NCI-H146 treated with DMSO at 0.1 percent for 48 hours (cell line): ENCODE results near the gene AKNA.
"Not testable (repeated sequence)": the region's sequence is repeated elsewhere in the genome, so short reads cannot be mapped to it uniquely, and the experiment has no call there.

Experiments
- DNase-seq: peaks from one replicate; lab custom pipeline; 2025; ENCODE audit not compliant: unreplicated experiment; lab: John Stamatoyannopoulos, UW

The AKNA gene

GRCh38 chr9:114342755-114343440, 44.9 kb downstream of the AKNA start:
- no peak for DNase-seq

- no peak for DNase-seq
Measured at GRCh38 chr9:114341991-114342390, 45.8 kb downstream of the AKNA start.

GRCh38 chr9:114341152-114341830, 46.5 kb downstream of the AKNA start:
- DNase-seq = no peak

GRCh38 chr9:114339130-114339908, 48.5 kb downstream of the AKNA start:
- no peak for DNase-seq

- no peak for DNase-seq
Measured at GRCh38 chr9:114338187-114338586, 49.6 kb downstream of the AKNA start.

- DNase-seq = no peak
Measured at GRCh38 chr9:114336699-114337395, 50.9 kb downstream of the AKNA start.

- no peak for DNase-seq
Measured at GRCh38 chr9:114336157-114336556, 51.6 kb downstream of the AKNA start.

- no peak for DNase-seq
Measured at GRCh38 chr9:114335745-114336144, 52.0 kb downstream of the AKNA start.

GRCh38 chr9:114334490-114334889, 53.3 kb downstream of the AKNA start:
- no peak for DNase-seq

GRCh38 chr9:114333718-114334117, 54.1 kb downstream of the AKNA start:
- DNase-seq = not testable (repeated sequence)

- DNase-seq = not testable (repeated sequence)
Measured at GRCh38 chr9:114332474-114333040, 55.2 kb downstream of the AKNA start.

GRCh38 chr9:114331229-114332195, 56.3 kb downstream of the AKNA start:
- DNase-seq = not testable (repeated sequence)

GRCh38 chr9:114330636-114331035, 57.1 kb downstream of the AKNA start:
- no peak for DNase-seq

GRCh38 chr9:114329625-114330022, 58.2 kb downstream of the AKNA start, which contains the start of gene ORM2:
Gene ORM2, plus strand, starts transcription at chr9:114329869. Its CDS starts 36 bp downstream, at chr9:114329905.
- not testable (repeated sequence) for DNase-seq

- DNase-seq = not testable (repeated sequence)
Measured at GRCh38 chr9:114328937-114329624, 58.7 kb downstream of the AKNA start.

GRCh38 chr9:114328357-114328820, 59.4 kb downstream of the AKNA start:
- DNase-seq = not testable (repeated sequence)

- no peak for DNase-seq
Measured at GRCh38 chr9:114327749-114328148, 60.0 kb downstream of the AKNA start.

- not testable (repeated sequence) for DNase-seq
Measured at GRCh38 chr9:114325684-114326254, 62.0 kb downstream of the AKNA start.
